ENCODE measurements around the gene MAPKAPK5. TPM values are rescaled to one million over a fixed set of nuclear protein-coding genes. Genes with fewer than 3 reads are reported as not detected.

Gene MAPKAPK5
- total RNA-seq, 1 experiment from 2014 or later: 85.7 TPM

DNA sequence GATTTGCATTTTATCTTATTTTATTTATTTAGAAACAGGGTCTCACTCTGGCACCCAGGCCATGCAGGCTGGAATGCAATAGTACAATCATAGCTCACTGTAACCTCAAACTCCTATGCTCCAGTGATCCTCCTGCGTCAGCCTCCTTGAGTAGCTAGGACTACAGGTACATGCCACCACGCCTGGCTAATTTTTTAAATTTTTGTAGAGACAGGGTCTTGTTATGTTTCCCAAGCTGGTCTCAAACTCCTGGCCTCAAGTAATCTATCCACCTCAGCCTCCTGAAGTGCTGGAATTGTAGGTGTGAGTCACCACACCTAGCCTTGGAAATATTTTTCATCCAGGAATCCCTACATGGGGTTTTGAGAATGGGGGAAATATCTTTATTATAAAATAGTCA is 84.6 kb downstream of the MAPKAPK5 start:
- Histone ChIP-seq H3T11ph (ENCODE audit: low read length) (no peak overlapping the region), H2BK12ac (ENCODE audit: insufficient read length, low read depth, low read length) (no peak overlapping the region), H4K20me1 (ENCODE audit: control insufficient read depth, insufficient read depth, insufficient read length) (no peaks in the 10 kb centered on the region), H4K91ac (ENCODE audit: insufficient read length, low read depth, low read length) (no peak overlapping the region), H3K23me2 (ENCODE audit: insufficient read length, low read depth, low read length, poor library complexity, severe bottlenecking) (no peaks in the 10 kb centered on the region), H3K4ac (ENCODE audit: low read depth, low read length) (no peak overlapping the region), H3K18ac (ENCODE audit: insufficient read length, low read depth, low read length) (no peak overlapping the region), H3K4me2 (ENCODE audit: insufficient read depth, insufficient read length, low read length) (no peak overlapping the region), H3K79me2 (ENCODE audit: insufficient read depth, low read length) (no peaks in the 10 kb centered on the region), H3K23ac (ENCODE audit: insufficient read length, low read depth, low read length) (no peak overlapping the region), H3K9me3 (ENCODE audit: control insufficient read depth, low read depth, low read length) (no peaks in the 10 kb centered on the region), H2BK120ac (ENCODE audit: low read depth, low read length, poor library complexity, severe bottlenecking) (no peak overlapping the region), H3K4me1 (ENCODE audit: insufficient read depth, low read length) (no peaks in the 10 kb centered on the region), H4K8ac (replicated peaks; ENCODE audit: insufficient read length, low read depth, low read length) (no peak overlapping the region), H2AFZ (ENCODE audit: low read length) (no peak overlapping the region), H3K27me3 (ENCODE audit: insufficient read depth, low read length) (no peaks in the 10 kb centered on the region), H2AK5ac (ENCODE audit: insufficient read length, low read length) (no peak overlapping the region), H3K14ac (ENCODE audit: insufficient read depth, low read length) (no peak overlapping the region), H3K27ac (ENCODE audit: insufficient read length, low read depth, low read length) (no peak overlapping the region), H3K56ac (ENCODE audit: insufficient read length, low read depth, low read length) (no peak overlapping the region), H2BK5ac (ENCODE audit: insufficient read length, low read length) (no peak overlapping the region), H3K9ac (ENCODE audit: extremely low read depth, insufficient read length, low read length) (no peak overlapping the region), H2BK20ac (ENCODE audit: low read depth, low read length, poor library complexity, severe bottlenecking) (no peak overlapping the region), H4K5ac (ENCODE audit: insufficient read length, low read depth, low read length) (no peak overlapping the region), H2BK15ac (ENCODE audit: low read depth, low read length) (no peak overlapping the region), H3K79me1 (ENCODE audit: insufficient read depth, low read depth, low read length, poor library complexity, severe bottlenecking) (no peaks in the 10 kb centered on the region)
- no peaks in the 10 kb centered on the region for H3K36me3 Mint-ChIP-seq (ENCODE audit: insufficient read depth in 1 of 3, low read depth in 3 of 3)
- DNase-seq: no peak
- no CpG with 5 or more reads among the region's 2 CpGs for WGBS (ENCODE audit: extremely low coverage, insufficient read length, low lambda C conversion rate)
- H3K4me3 Mint-ChIP-seq: no peak overlapping the region
- H3K27me3 Mint-ChIP-seq (ENCODE audit: low read depth): no peaks in the 10 kb centered on the region
- no peak overlapping the region for H3K27ac Mint-ChIP-seq
- no peaks in the 10 kb centered on the region for H3K9me3 Mint-ChIP-seq
- no peaks in the 10 kb centered on the region for H3K4me1 Mint-ChIP-seq
- TF ChIP-seq, protein P1, sequence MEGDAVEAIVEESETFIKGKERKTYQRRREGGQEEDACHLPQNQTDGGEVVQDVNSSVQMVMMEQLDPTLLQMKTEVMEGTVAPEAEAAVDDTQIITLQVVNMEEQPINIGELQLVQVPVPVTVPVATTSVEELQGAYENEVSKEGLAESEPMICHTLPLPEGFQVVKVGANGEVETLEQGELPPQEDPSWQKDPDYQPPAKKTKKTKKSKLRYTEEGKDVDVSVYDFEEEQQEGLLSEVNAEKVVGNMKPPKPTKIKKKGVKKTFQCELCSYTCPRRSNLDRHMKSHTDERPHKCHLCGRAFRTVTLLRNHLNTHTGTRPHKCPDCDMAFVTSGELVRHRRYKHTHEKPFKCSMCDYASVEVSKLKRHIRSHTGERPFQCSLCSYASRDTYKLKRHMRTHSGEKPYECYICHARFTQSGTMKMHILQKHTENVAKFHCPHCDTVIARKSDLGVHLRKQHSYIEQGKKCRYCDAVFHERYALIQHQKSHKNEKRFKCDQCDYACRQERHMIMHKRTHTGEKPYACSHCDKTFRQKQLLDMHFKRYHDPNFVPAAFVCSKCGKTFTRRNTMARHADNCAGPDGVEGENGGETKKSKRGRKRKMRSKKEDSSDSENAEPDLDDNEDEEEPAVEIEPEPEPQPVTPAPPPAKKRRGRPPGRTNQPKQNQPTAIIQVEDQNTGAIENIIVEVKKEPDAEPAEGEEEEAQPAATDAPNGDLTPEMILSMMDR (conservative IDR thresholded peaks at IDR 0.05): no peak

Data from H9 (cell line).